CD14-positive monocyte (primary cell): ENCODE measurements around the gene FAM200A. TPM values are rescaled to one million over a fixed set of nuclear protein-coding genes. Genes with fewer than 3 reads are reported as not detected.

Experiments used
- DNase-seq, 3 donors: peaks; one replicate each; pipeline ENCODE4 v3.0.0-alpha.2; 2011 to 2022
- H2AFZ ChIP-seq: 2 replicates; pipeline ENCODE4 v1.6.0; 2012; ENCODE audit warnings: mild to moderate bottlenecking, low read depth, low read length, inconsistent platforms; ENCODE audit not compliant: insufficient read depth, poor library complexity, severe bottlenecking
- H3K27ac ChIP-seq, 2 donors: 1 replicate in 1 of 2; 2 replicates in 1 of 2; pipeline ENCODE4 v1.5.1; 2012 to 2013; ENCODE audit warnings: low read length in 2 of 2, control low read depth in 1 of 2, inconsistent platforms in 1 of 2, low read depth in 1 of 2, mild to moderate bottlenecking in 1 of 2
- H3K27me3 ChIP-seq, 2 donors: one replicate each; pipeline versions ENCODE4 v1.6.0 to v1.6.1; 2011 to 2013; ENCODE audit warnings: low read length in 2 of 2; ENCODE audit not compliant: control insufficient read depth in 2 of 2, insufficient read depth in 2 of 2
- H3K36me3 ChIP-seq, 2 donors: replicated peaks in 1 of 2; 1 replicate in 1 of 2; 2 replicates in 1 of 2; pipeline versions ENCODE4 v1.5.1 to v1.6.1; 2012 to 2013; ENCODE audit warnings: low read length in 2 of 2, control low read depth in 1 of 2, inconsistent platforms in 1 of 2, mild to moderate bottlenecking in 1 of 2; ENCODE audit not compliant: insufficient read depth in 2 of 2, control insufficient read depth in 1 of 2
- H3K4me1 ChIP-seq, 2 donors: 1 replicate in 1 of 2; 2 replicates in 1 of 2; pipeline versions ENCODE4 v1.5.1 to v1.6.1; 2012 to 2013; ENCODE audit warnings: low read length in 2 of 2, control low read depth in 1 of 2, inconsistent platforms in 1 of 2, mild to moderate bottlenecking in 1 of 2, moderate library complexity in 1 of 2; ENCODE audit not compliant: insufficient read depth in 2 of 2, control insufficient read depth in 1 of 2
- H3K4me2 ChIP-seq: replicated peaks from 2 replicates; pipeline ENCODE3; 2012; ENCODE audit warnings: low read length, moderate library complexity, mild to moderate bottlenecking; ENCODE audit not compliant: poor library complexity, severe bottlenecking; ENCODE audit errors: extremely low read depth
- H3K4me3 ChIP-seq, 3 experiments: fragments of 200-600 bp in 1 of 3; sonication (generic) in 1 of 3; replicated peaks in 1 of 3; 1 replicate in 2 of 3; 2 replicates in 1 of 3; pipeline ENCODE4 v1.5.1; 2011 to 2013; ENCODE audit warnings: low read length in 3 of 3, mild to moderate bottlenecking in 3 of 3, control low read depth in 2 of 3, low read depth in 2 of 3, inconsistent platforms in 1 of 3, moderate library complexity in 1 of 3
- H3K79me2 ChIP-seq: 2 replicates; pipeline ENCODE4 v1.6.0; 2012; ENCODE audit warnings: mild to moderate bottlenecking, control low read depth, inconsistent platforms, low read length, moderate library complexity; ENCODE audit not compliant: insufficient read depth
- H3K9ac ChIP-seq: 2 replicates; pipeline ENCODE4 v1.6.0; 2017; ENCODE audit warnings: low read length, mild to moderate bottlenecking; ENCODE audit not compliant: insufficient read depth, poor library complexity, severe bottlenecking
- H3K9me3 ChIP-seq, 2 donors: replicated peaks in 1 of 2; 1 replicate in 1 of 2; 2 replicates in 1 of 2; pipeline versions ENCODE4 v1.5.1 to v1.6.1; 2012 to 2013; ENCODE audit warnings: low read length in 2 of 2, control low read depth in 1 of 2; ENCODE audit not compliant: control insufficient read depth in 1 of 2, insufficient read depth in 1 of 2
- H4K20me1 ChIP-seq: 2 replicates; pipeline ENCODE4 v1.6.0; 2012; ENCODE audit warnings: mild to moderate bottlenecking, low read length, control low read depth, moderate library complexity; ENCODE audit not compliant: insufficient read depth
- H3K27ac Mint-ChIP-seq, 7 donors: one replicate each; pipeline ENCODE4 v1.8.0; 2020; ENCODE audit warnings: mild to moderate bottlenecking in 7 of 7, mixed read lengths in 7 of 7, moderate library complexity in 6 of 7, inconsistent platforms in 2 of 7
- H3K27me3 Mint-ChIP-seq, 3 donors: one replicate each; pipeline ENCODE4 v1.8.0; 2021 to 2022; ENCODE audit warnings: low read depth in 3 of 3, mild to moderate bottlenecking in 3 of 3, mixed read lengths in 3 of 3, moderate library complexity in 3 of 3, inconsistent platforms in 1 of 3
- H3K36me3 Mint-ChIP-seq, 2 donors: one replicate each; pipeline ENCODE4 v1.8.0; 2020; ENCODE audit warnings: mixed read lengths in 2 of 2, inconsistent platforms in 1 of 2, mild to moderate bottlenecking in 1 of 2
- H3K4me1 Mint-ChIP-seq: one replicate; pipeline ENCODE4 v1.8.0; 2020; ENCODE audit warnings: mild to moderate bottlenecking, mixed read lengths
- H3K4me3 Mint-ChIP-seq, 2 donors: one replicate each; pipeline ENCODE4 v1.8.0; 2020; ENCODE audit warnings: mild to moderate bottlenecking in 2 of 2, mixed read lengths in 2 of 2, moderate library complexity in 1 of 2
- H3K9me3 Mint-ChIP-seq, 7 donors: one replicate each; pipeline ENCODE4 v1.8.0; 2020 to 2022; ENCODE audit warnings: mixed read lengths in 7 of 7, mild to moderate bottlenecking in 6 of 7, moderate library complexity in 6 of 7, inconsistent platforms in 2 of 7
- CTCF ChIP-seq: fragments of 200-600 bp; IDR thresholded peaks from one replicate; pipeline ENCODE4 v1.8.0; 2022; ENCODE audit warnings: antibody characterized with exemption, mild to moderate bottlenecking
- WGBS: methylation state at CpG from one replicate; pipeline ENCODE4 v1.1.5; 2013; ENCODE audit warnings: missing lambda C conversion rate; ENCODE audit not compliant: insufficient coverage; 5-methylcytosine and 5-hydroxymethylcytosine counted together
- intact Hi-C, 2 donors: fragments of 100-400 bp; cut with micrococcal nuclease; formaldehyde crosslinking; loops; one replicate each; pipeline versions ENCODE4 v1.15.0 to v1.15.1; 2023
- polyA plus RNA-seq, 3 donors: library from polyadenylated mRNA; depleted of rRNA in 1 of 3; unstranded in 2 of 3; stranded (reverse) in 1 of 3; fragments of 300-500 nt in 2 of 3; fragments of >200 nt in 1 of 3; fragmentation: Illumina TruSeq in 2 of 3; gene quantifications; 1 replicate in 2 of 3; 2 replicates in 1 of 3; pipeline ENCODE4 v1.2.3, GENCODE V29; 2012 to 2021

FAM200A gene
- polyA plus RNA-seq, 3 donors, result 0.85 to 1.3 (median 1.2) TPM

- Histone ChIP-seq H4K20me1 (peaks cover 44% of the 10 kb centered on the region), H3K9ac (no peak overlapping the region), H2AFZ (no peak overlapping the region), H3K27ac (peak overlapping the region in 1 of 2 donors; percentile 47), H3K36me3 (peaks cover 61 to 70% of the 10 kb centered on the region in 2 donors), H3K4me2 (no peak overlapping the region), H3K79me2 (peaks cover 68% of the 10 kb centered on the region), H3K4me3 (no peak overlapping the region), H3K4me1 (peaks cover 16 to 36% of the 10 kb centered on the region in 2 donors), H3K27me3 (no peaks in the 10 kb centered on the region), H3K9me3 (no peaks in the 10 kb centered on the region)
- no peak for TF ChIP-seq CTCF
- Mint-ChIP-seq H3K4me3 (no peak overlapping the region), H3K9me3 (no peaks in the 10 kb centered on the region), H3K36me3 (peaks cover 48 to 66% of the 10 kb centered on the region in 2 donors), H3K27ac (peak overlapping the region in 6 of 7 donors; percentile 20 to 91 (median 84)), H3K27me3 (peaks cover 0 to 2% (median 0%) of the 10 kb centered on the region in 3 donors), H3K4me1 (peaks cover 35% of the 10 kb centered on the region)
- no peak for DNase-seq
- intact Hi-C loops, result no loop called here
- 95% methylated on average over 2 of the region's 9 CpGs for WGBS
Observed at GRCh38 chr7:99562114-99562784, 10.3 kb upstream of the FAM200A start.

GRCh38 chr7:99561737-99562051 lies 9.8 kb upstream of the FAM200A start:
- no peak for DNase-seq
- Histone ChIP-seq H3K4me2 (no peak overlapping the region), H2AFZ (no peak overlapping the region), H3K27me3 (no peaks in the 10 kb centered on the region), H4K20me1 (peaks cover 44% of the 10 kb centered on the region), H3K4me3 (no peak overlapping the region), H3K9ac (no peak overlapping the region), H3K36me3 (peaks cover 61 to 68% of the 10 kb centered on the region in 2 donors), H3K9me3 (no peaks in the 10 kb centered on the region), H3K4me1 (peaks cover 19 to 41% of the 10 kb centered on the region in 2 donors), H3K27ac (peak overlapping the region in 1 of 2 donors; percentile 47), H3K79me2 (peaks cover 74% of the 10 kb centered on the region)
- peaks cover 50 to 67% of the 10 kb centered on the region in 2 donors for H3K36me3 Mint-ChIP-seq
- H3K9me3 Mint-ChIP-seq, result no peaks in the 10 kb centered on the region
- no peak overlapping the region for H3K4me3 Mint-ChIP-seq
- peaks cover 37% of the 10 kb centered on the region for H3K4me1 Mint-ChIP-seq
- H3K27me3 Mint-ChIP-seq, result peaks cover 0 to 2% (median 0%) of the 10 kb centered on the region in 3 donors
- no peak for TF ChIP-seq CTCF
- intact Hi-C loops, result no loop called here
- WGBS, result 100% methylated on average over 2 of the region's 2 CpGs
- H3K27ac Mint-ChIP-seq, result peak overlapping the region in 4 of 7 donors; percentile 76 to 91 (median 86)
